HepG2 (cell line): ENCODE data around the gene CDNF. TPM values are rescaled to one million over a fixed set of nuclear protein-coding genes. Genes with fewer than 3 reads are reported as not detected.

Source experiments
- BRD4 ChIP-seq: sonication (generic); formaldehyde crosslinking; IDR thresholded peaks from 2 replicates; pipeline ENCODE4 v1.4.0; 2020; ENCODE audit warnings: missing genetic modification reagents
- CHCHD3 ChIP-seq: sonication (generic); formaldehyde crosslinking; IDR thresholded peaks from 2 replicates; pipeline ENCODE4 v1.8.0; 2022; ENCODE audit warnings: mild to moderate bottlenecking, missing genetic modification reagents, moderate library complexity
- ERF ChIP-seq: IDR thresholded peaks from 2 replicates; pipeline ENCODE4 v1.6.1; 2018; ENCODE audit warnings: missing biosample characterization, missing genetic modification reagents
- ESRRA ChIP-seq: sonication (generic); formaldehyde crosslinking; IDR thresholded peaks from 2 replicates; pipeline ENCODE4 v1.5.1; 2020; ENCODE audit warnings: mild to moderate bottlenecking, low read depth, missing genetic modification reagents
- ETV6 ChIP-seq: sonication (generic); formaldehyde crosslinking; conservative IDR thresholded peaks from 2 replicates; pipeline ENCODE4 v1.4.0; 2020; ENCODE audit warnings: missing genetic modification reagents
- HOXA9 ChIP-seq: sonication (generic); formaldehyde crosslinking; IDR thresholded peaks from 2 replicates; pipeline ENCODE4 v1.8.1; 2022; ENCODE audit warnings: missing genetic modification reagents, mild to moderate bottlenecking, moderate library complexity, borderline replicate concordance
- KDM1A ChIP-seq: IDR thresholded peaks from 2 replicates; pipeline ENCODE4 v1.6.1; 2016; ENCODE audit warnings: missing compliant biosample characterization
- KIAA2018 ChIP-seq: sonication (generic); formaldehyde crosslinking; IDR thresholded peaks from 2 replicates; pipeline ENCODE4 v1.5.0; 2020; ENCODE audit warnings: mild to moderate bottlenecking, missing genetic modification reagents, borderline replicate concordance
- MXD1 ChIP-seq: sonication (generic); formaldehyde crosslinking; IDR thresholded peaks from 2 replicates; pipeline ENCODE4 v1.4.0; 2020; ENCODE audit warnings: mild to moderate bottlenecking, missing genetic modification reagents
- NR2F2 ChIP-seq: IDR thresholded peaks from 2 replicates; pipeline ENCODE4 v1.6.1; 2012; ENCODE audit warnings: low read depth, inconsistent platforms, borderline replicate concordance
- PHF20 ChIP-seq: sonication (generic); formaldehyde crosslinking; IDR thresholded peaks from 2 replicates; pipeline ENCODE4 v1.5.0; 2020; ENCODE audit warnings: mild to moderate bottlenecking, missing genetic modification reagents
- PHF5A ChIP-seq: IDR thresholded peaks from one replicate; pipeline ENCODE4 v1.6.1; 2018; ENCODE audit warnings: low read depth, missing genetic modification reagents; ENCODE audit not compliant: unreplicated experiment
- ZNF232 ChIP-seq: sonication (generic); formaldehyde crosslinking; IDR thresholded peaks from 2 replicates; pipeline ENCODE4 v1.4.0; 2020; ENCODE audit warnings: missing genetic modification reagents, borderline replicate concordance
- ZNF512B ChIP-seq: sonication (generic); formaldehyde crosslinking; IDR thresholded peaks from 2 replicates; pipeline ENCODE4 v1.5.1; 2020; ENCODE audit warnings: missing genetic modification reagents, mild to moderate bottlenecking, borderline replicate concordance
- ZNF549 ChIP-seq: sonication (generic); formaldehyde crosslinking; IDR thresholded peaks from 2 replicates; pipeline ENCODE4 v1.5.0; 2020; ENCODE audit warnings: missing genetic modification reagents
- ZNF572 ChIP-seq: sonication (generic); formaldehyde crosslinking; IDR thresholded peaks from 2 replicates; pipeline ENCODE4 v1.5.1; 2020; ENCODE audit warnings: mild to moderate bottlenecking, missing genetic modification reagents
- ZNF615 ChIP-seq: sonication (generic); formaldehyde crosslinking; IDR thresholded peaks from 2 replicates; pipeline ENCODE4 v1.5.0; 2020; ENCODE audit warnings: mild to moderate bottlenecking, missing genetic modification reagents, borderline replicate concordance
- ZNF7 ChIP-seq: IDR thresholded peaks from 2 replicates; pipeline ENCODE4 v1.6.1; 2016; ENCODE audit warnings: missing biosample characterization, missing genetic modification reagents
- polyA plus RNA-seq, 8 experiments: library from polyadenylated mRNA; depleted of rRNA in 3 of 8; stranded (reverse) in 7 of 8; unstranded in 1 of 8; fragments of >200 nt; fragmentation: Illumina TruSeq in 4 of 8; extraction: Trizol in 4 of 8; gene quantifications; 2 replicates each; pipeline versions ENCODE4 v1.2.1 to v1.2.3, GENCODE V29; 2011 to 2016; ENCODE audit warnings: low read depth in 4 of 8, missing spikeins in 1 of 8, mixed read lengths in 1 of 8; ENCODE audit not compliant: insufficient read depth in 1 of 8
- total RNA-seq, 5 experiments: library from RNA; depleted of rRNA; stranded (reverse); fragments of >200 nt; fragmentation: Illumina TruSeq; extraction: Trizol; gene quantifications; 2 replicates each; pipeline ENCODE4 v1.2.3, GENCODE V29; 2016; ENCODE audit warnings: low read depth in 1 of 5

The CDNF gene
- total and polyA plus RNA-seq, 2 of the 13 experiments (the other 11 are each of a cell fraction or from before 2014, with no cell fraction given), result 0.29 to 0.33 TPM

GRCh38 chr10:14837757-14838581, at the start of gene CDNF, which contains the start of the genes HSPA14 and MSANTD7 (continued):
- TF ChIP-seq ZNF232 (CRISPR knock-in tag) (0 out of 2 replicates have a peak, but pooled peaks have one; percentile 24), ESRRA (CRISPR knock-in tag) (no peak), NR2F2 (peak; percentile 4; the same call in 1 of the 2 replicates), CHCHD3 (no peak), HOXA9 (CRISPR knock-in tag) (no peak), ZNF512B (CRISPR knock-in tag) (no peak), PHF5A (CRISPR knock-in tag) (peak; percentile 68), ZNF7 (CRISPR knock-in tag) (no peak), BRD4 (CRISPR knock-in tag) (peak; percentile 62; the same call in 1 of the 2 replicates), ZNF549 (CRISPR knock-in tag) (no peak), ETV6 (CRISPR knock-in tag) (no peak), PHF20 (CRISPR knock-in tag) (peak; percentile 79), KDM1A (no peak), KIAA2018 (CRISPR knock-in tag) (no peak), ZNF615 (CRISPR knock-in tag) (no peak), ZNF572 (no peak), MXD1 (CRISPR knock-in tag) (peak; percentile 70), ERF (CRISPR knock-in tag) (peak; percentile 47)
